Measurements from ENCODE around the gene NLRP6. TPM values are rescaled to one million over a fixed set of nuclear protein-coding genes. Genes with fewer than 3 reads are reported as not detected.
"Not testable (repeated sequence)": the region's sequence is repeated elsewhere in the genome, so short reads cannot be mapped to it uniquely, and the experiment has no call there.

The NLRP6 gene
- polyA plus RNA-seq, 1 donor: not detected

GRCh38 chr11:307766-308708 is 29.8 kb downstream of the NLRP6 start, which contains the start of gene IFITM2:
TSS of gene IFITM2 (plus strand) at chr11:307816. CDS start at chr11:308193, 377 bp downstream.
- not testable (repeated sequence) for DNase-seq (ENCODE audit: low read depth)

- DNase-seq (ENCODE audit: low read depth): not testable (repeated sequence)
These were observed 30.8 kb downstream of the NLRP6 start for GRCh38 chr11:308740-309665.

- DNase-seq (ENCODE audit: low read depth): not testable (repeated sequence)
These were observed 31.9 kb downstream of the NLRP6 start for GRCh38 chr11:309979-310572.

GRCh38 chr11:311013-311748 is 33.0 kb downstream of the NLRP6 start:
- not testable (repeated sequence) for DNase-seq (ENCODE audit: low read depth)

DNA sequence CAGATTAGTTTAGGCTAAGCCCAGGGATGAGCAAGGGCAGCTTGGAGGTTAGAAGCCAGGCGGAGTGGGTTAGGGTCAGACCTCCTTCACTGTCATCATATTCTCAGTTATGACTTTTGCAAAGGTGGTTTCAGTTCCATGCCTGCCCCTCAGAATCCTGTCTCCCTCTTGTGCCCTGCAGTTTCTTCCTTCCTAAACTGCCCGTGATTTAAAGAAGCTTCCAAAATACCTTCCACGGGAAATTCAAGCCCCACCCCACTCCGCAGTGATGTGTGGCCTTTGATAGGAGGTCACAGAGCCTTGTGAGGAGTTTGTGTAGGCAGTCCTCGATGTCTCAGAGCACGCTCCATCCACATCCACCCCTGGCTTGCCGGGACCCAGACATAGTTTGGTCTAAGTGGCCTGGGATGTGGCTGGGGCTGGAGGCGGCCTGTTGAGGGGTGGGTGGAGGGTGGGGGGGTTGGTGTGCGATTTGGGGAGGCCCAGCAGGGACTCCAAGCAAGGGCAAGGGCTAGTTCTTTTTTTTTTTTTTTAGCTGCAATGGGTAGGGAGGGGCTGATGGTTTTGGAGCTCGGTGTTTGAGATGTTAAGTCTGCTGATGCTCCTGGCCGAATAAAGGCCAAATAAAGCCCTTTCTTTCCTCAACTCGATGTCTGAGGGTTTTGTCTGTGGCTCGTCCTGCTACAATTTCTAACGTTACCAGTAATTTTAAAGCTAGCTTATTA is 34.0 kb downstream of the NLRP6 start:
- no peak for DNase-seq (ENCODE audit: low read depth)

DNA sequence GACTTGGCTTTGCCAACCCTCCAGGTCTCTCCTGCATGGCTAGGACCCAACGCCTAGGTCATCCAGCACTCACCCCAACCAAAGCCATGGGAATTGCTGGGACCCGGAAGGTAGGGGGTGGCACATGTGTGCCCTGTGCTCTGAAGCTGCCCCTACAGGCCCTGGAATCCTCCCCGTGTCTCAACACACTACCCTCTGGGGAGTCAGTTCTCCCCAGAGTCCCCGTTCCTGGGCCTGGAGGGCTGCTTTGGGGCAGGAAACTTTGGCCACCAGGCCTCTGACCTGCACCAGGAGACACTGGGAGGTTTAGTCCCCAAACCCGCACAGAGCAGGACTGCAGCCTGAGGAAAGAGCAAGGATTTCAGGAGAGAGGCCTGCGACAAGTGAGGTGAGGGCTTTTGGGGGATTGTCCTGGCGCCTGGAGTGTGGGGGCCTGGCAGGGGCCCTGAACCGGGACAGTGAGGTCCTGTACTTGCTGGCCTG is 35.1 kb downstream of the NLRP6 start:
- DNase-seq (ENCODE audit: low read depth): no peak

DNA sequence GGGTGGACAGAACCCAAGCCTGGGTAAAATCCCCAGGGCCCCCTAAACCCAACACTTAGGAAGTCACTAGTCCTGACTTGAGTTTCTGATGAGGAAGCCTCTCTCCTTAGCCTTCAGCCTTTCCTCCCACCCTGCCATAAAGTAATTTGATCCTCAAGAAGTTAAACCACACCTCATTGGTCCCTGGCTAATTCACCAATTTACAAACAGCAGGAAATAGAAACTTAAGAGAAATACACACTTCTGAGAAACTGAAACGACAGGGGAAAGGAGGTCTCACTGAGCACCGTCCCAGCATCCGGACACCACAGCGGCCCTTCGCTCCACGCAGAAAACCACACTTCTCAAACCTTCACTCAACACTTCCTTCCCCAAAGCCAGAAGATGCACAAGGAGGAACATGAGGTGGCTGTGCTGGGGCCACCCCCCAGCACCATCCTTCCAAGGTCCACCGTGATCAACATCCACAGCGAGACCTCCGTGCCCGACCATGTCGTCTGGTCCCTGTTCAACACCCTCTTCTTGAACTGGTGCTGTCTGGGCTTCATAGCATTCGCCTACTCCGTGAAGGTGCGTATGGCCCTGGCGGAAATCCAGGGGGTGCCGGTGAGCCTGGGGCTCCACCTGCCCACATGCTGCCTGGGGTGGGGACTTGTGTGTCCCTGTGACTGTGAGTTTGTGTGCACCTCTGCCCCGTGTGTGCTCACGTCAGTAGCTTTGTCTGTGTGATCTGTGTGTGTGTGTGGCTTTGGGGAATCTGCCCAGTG is 35.8 kb downstream of the NLRP6 start, which contains the start of gene IFITM1:
Gene IFITM1, plus strand, starts transcription at position 254 of the 767 bp plus-strand sequence. Its CDS starts 131 bp downstream, at position 385.
- DNase-seq (ENCODE audit: low read depth): no peak

- not testable (repeated sequence) for DNase-seq (ENCODE audit: low read depth)
These were observed 36.3 kb downstream of the NLRP6 start for GRCh38 chr11:314554-314875.

DNA sequence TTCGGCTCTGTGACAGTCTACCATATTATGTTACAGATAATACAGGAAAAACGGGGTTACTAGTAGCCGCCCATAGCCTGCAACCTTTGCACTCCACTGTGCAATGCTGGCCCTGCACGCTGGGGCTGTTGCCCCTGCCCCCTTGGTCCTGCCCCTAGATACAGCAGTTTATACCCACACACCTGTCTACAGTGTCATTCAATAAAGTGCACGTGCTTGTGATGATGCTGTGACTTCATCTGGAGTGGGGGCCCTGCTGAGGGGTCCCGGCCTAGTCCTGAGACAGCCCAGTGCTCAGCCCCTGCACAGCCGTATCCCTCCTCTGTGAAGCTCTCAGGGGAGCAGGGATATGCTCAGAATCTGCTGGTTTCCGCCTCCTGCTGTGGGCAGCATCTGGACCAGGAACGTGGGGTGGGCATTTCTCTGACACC is 36.9 kb downstream of the NLRP6 start:
- DNase-seq (ENCODE audit: low read depth): no peak

DNA sequence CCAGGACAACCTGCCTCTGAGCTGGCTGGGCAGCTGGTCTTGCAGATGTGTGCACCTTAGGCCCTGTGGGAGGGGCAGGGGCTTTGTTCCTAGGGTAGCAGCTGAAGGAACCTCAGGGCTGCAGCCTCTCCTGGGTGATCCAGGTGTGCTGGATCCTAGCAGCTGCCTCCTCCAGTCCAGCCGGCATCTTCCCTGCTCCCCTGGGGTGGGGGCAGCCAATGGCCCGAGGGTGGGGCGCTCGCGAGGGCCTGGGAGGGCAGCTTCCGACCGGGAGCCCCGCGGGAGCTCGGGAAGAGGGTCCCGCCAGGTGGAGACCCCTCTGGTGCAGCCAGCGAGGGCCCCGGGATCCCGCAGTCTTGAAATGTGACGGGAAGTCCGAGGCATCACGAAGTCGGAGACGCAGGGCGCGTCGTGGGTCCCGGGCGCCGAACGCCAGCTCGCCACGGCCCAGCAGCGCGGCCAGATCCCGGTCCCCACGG is 37.3 kb downstream of the NLRP6 start:
- DNase-seq (ENCODE audit: low read depth): no peak

DNA sequence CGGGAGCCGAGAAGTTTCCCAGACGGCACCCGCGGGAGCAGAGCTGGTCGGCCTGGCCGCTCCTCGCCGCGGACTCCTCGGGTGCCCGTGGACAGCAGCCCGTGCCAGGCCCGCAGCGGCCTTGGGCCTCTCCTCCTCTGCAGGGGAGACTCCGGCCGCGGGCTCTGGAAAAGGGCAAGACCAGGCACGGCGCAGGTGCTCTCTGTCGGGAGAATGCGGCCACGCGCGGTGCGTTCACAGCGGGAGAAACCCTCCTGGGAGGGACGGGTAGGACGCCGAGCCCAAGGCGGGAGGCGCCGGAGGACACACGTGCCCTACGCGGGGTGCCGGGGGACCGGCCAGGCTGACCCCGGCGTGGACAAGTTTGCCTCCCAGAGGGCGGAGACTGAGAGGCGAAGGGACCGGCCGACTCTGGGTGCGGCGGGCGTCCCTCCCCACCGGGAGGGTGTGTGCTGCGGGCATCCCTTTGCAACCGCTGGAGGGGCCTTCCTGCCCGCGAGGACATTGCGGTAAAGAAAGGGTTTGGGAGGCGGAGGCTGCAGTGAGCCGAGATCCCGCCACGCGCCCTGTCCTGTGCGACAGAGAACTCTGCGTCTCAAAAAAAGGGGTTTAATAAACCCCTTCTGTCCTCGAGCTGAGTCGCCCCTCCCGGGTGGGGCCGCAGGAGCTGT is 38.0 kb downstream of the NLRP6 start:
- DNase-seq (ENCODE audit: low read depth): no peak

DNA sequence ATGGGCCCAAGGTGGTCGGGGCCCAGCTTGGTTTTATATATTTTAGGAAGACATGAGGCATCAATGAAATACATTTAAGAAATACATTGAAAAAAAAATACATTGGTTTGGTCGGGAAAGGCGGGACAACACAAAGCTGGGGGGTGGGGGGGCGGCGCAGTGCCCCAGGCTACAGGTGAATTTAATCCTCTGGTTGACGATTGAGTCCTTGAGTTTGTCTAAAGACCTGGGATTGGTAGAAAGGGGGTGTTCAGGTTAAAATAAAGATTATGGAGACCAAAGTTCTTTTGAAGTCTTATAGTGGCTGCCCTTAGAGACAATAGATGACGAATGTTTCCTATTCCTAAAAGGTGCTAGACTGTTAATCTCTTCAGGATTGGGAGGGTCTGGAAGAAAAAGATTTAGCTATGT is 38.7 kb downstream of the NLRP6 start:
- no peak for DNase-seq (ENCODE audit: low read depth)

GRCh38 chr11:317668-318404 is 39.6 kb downstream of the NLRP6 start:
- DNase-seq (ENCODE audit: low read depth): not testable (repeated sequence)

GRCh38 chr11:318405-319120 is 40.4 kb downstream of the NLRP6 start:
- DNase-seq (ENCODE audit: low read depth): not testable (repeated sequence)

DNA sequence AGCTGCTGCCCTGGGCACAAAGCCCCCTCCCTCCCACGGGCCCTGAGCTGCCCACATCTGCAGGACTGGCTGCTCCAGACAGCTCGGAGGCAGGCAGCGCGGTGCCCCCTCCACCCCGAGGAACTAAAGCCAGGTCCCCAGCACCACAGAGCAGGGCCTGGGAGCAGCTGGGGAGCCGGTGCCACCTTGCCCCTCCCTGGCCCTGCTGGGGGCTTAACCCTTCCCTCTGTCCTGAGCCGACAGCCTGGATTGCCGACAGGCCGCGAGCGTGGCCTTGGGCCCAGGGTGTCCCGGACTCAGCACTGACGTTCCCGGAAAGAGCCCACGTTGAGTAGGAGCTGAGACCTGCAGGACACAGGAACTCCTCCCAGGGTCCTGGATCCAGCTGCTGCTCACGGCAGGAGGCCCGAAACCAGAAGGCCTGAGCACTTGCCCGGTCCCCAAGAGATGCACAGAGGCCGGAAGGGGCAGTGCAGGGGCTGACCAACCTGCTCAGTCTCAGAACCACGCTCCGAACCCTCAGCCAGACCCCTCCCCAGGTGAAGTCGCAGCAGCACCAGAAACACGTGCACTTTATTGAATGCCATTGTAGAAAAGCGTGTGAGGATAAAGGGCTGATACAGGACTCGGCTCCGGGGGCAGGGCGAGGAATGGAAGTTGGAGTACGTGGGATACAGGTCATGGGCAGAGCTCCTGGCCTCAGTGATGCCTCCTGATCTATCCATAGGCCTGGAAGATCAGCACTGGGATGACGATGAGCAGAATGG is 41.1 kb downstream of the NLRP6 start:
- not testable (repeated sequence) for DNase-seq (ENCODE audit: low read depth)

DNA sequence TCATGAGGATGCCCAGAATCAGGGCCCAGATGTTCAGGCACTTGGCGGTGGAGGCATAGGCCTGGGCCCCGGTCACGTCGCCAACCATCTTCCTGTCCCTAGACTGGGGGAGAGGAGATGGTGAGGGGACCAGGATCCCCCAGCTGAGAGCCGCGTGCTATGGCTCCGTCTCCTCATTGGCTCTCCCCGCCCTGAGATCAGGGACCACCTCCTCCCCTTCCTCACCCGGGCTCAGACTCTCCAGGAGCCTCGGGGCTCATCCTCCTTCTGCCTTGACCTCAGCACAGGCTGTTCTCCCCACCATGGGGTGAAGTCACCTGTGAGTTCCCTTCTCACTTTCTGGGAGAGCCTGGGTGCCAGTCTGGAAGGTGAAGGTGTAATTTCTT is 41.7 kb downstream of the NLRP6 start:
- DNase-seq (ENCODE audit: low read depth): not testable (repeated sequence)

Measured in forelimb muscle (tissue), 1 donor.